A673 (cell line): Measurements from ENCODE around the gene CYP2A13.

Experiments used
- EZH2 ChIP-seq: fragments of 200-600 bp; sonication (generic); IDR thresholded peaks from 2 replicates; pipeline ENCODE4 v1.6.1; 2017; ENCODE audit warnings: borderline replicate concordance, low read depth, mild to moderate bottlenecking, mixed read lengths, antibody characterized with exemption, low read length; ENCODE audit not compliant: poor library complexity, severe bottlenecking
- TF ChIP-seq, protein P1 (sequence below): fragments of 300-800, 200-600 bp; sonication (generic); conservative IDR thresholded peaks from 2 replicates; pipeline ENCODE4 v1.5.1; 2017; ENCODE audit warnings: low read depth, mild to moderate bottlenecking, antibody characterized with exemption, low read length, moderate library complexity, mixed read lengths

DNA sequence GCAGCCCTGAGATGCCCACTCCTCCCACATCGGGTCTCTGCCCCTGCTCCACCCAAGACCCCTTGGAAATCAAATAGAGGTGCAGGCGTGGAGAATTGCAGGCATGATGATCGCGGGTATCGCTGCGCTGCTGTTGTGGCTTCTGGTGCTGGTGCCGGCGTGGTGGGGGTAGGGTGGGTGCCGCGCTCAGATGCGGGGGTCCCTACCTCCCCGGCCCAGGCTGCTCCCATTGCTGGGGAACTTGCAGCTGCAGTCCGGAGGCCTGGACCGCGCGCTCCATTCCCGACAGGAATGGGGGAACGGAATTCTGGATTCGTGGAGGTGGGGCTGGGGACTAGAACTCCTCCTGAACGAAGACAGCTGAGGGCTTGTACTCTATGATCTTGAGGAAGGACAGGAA lies 46.4 kb downstream of the CYP2A13 start:
- TF ChIP-seq, protein P1, sequence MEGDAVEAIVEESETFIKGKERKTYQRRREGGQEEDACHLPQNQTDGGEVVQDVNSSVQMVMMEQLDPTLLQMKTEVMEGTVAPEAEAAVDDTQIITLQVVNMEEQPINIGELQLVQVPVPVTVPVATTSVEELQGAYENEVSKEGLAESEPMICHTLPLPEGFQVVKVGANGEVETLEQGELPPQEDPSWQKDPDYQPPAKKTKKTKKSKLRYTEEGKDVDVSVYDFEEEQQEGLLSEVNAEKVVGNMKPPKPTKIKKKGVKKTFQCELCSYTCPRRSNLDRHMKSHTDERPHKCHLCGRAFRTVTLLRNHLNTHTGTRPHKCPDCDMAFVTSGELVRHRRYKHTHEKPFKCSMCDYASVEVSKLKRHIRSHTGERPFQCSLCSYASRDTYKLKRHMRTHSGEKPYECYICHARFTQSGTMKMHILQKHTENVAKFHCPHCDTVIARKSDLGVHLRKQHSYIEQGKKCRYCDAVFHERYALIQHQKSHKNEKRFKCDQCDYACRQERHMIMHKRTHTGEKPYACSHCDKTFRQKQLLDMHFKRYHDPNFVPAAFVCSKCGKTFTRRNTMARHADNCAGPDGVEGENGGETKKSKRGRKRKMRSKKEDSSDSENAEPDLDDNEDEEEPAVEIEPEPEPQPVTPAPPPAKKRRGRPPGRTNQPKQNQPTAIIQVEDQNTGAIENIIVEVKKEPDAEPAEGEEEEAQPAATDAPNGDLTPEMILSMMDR, result no peak
- no peak for TF ChIP-seq EZH2
